Measurements from ENCODE around the gene KCNB1.

GRCh38 chr20:49394264-49394663, 88.2 kb downstream of the KCNB1 start:
- TF ChIP-seq, protein P1, sequence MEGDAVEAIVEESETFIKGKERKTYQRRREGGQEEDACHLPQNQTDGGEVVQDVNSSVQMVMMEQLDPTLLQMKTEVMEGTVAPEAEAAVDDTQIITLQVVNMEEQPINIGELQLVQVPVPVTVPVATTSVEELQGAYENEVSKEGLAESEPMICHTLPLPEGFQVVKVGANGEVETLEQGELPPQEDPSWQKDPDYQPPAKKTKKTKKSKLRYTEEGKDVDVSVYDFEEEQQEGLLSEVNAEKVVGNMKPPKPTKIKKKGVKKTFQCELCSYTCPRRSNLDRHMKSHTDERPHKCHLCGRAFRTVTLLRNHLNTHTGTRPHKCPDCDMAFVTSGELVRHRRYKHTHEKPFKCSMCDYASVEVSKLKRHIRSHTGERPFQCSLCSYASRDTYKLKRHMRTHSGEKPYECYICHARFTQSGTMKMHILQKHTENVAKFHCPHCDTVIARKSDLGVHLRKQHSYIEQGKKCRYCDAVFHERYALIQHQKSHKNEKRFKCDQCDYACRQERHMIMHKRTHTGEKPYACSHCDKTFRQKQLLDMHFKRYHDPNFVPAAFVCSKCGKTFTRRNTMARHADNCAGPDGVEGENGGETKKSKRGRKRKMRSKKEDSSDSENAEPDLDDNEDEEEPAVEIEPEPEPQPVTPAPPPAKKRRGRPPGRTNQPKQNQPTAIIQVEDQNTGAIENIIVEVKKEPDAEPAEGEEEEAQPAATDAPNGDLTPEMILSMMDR (IDR thresholded peaks at IDR 0.05; ENCODE audit: low read depth, low read length, poor library complexity, severe bottlenecking) = no peak
- TF ChIP-seq EZH2phosphoT487 (IDR thresholded peaks at IDR 0.05; ENCODE audit: borderline replicate concordance, low read length) = no peak

Measured in DOHH2 (cell line).